ENCODE data around the gene TNFRSF4.

The TNFRSF4 gene

GRCh38 chr1:1169429-1170214, 44.3 kb downstream of the TNFRSF4 start:
- DNase-seq (ENCODE audit: low read depth) = no peak

DNA sequence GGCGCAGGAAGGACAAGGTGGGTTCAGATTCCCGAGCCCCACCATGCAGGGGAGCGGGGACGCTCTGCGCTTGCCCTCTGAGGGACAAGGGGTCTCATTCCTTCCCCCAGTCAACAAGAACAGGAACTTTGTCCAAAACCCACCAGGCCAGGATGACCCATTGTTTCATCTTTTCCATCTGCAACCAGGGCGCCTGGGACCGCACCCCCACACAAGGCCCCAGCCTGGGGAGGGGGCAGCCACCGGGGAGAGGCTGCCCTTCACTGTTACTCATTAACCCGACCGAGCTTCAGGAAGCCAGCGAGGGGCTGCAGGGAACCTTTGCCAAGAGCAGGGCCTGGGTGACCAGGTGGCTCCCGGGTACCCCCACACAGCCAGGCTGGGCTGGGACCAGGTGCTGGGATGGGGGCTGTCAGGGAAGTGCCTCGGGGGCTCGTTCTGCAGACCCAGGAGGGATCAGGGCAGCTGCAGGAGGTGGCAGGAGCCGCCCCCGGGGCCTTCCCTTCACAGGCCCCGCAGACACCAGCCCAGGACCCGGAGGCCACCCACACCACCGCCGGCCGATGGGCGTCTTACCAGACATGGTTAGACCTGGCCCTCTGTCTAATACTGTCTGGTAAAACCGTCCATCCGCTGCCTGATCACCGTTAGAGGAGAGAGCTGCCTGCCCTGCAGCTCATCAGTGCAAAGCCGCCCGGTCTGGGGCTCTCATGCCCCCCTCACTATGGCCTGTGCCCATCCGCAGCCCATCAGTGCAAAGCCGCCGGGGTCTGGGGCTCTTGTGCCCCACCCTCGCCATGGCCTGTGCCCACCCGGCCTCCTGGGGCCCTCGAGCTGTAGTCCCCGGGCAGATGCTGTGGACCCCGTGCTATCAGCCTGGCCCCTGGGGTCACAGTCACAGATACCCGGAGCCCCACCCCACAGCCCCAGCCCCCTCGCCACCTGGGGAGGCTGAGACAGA, 45.2 kb downstream of the TNFRSF4 start:
- DNase-seq (ENCODE audit: low read depth) = no peak

GRCh38 chr1:1167841-1168450, 46.0 kb downstream of the TNFRSF4 start:
- no peak for DNase-seq (ENCODE audit: low read depth)

DNA sequence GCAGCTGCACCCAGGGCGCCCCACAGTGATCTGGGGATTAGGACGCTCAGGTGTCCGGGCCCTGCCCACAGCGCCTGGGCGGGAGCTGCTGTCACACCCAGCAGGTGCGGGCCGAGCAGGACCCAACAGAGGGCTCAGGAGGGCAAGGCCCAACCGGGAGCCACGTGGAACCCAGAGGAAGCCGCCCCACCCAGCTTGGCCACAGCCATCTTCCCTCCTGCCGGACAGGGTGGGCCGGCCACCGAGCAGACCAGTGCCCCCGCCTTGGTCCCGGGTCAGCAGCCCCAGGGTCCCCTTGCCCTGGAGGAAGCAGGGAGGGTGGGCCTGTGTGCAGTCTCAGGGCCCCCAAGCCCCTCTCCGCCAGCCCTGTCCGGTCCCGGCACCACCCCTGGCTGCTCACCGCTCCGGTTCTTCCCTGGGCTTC, 46.5 kb downstream of the TNFRSF4 start:
- DNase-seq (ENCODE audit: low read depth) = no peak

- no peak for DNase-seq (ENCODE audit: low read depth)
These were observed 47.1 kb downstream of the TNFRSF4 start for GRCh38 chr1:1166642-1167397.

- no peak for DNase-seq (ENCODE audit: low read depth)
These were observed 48.0 kb downstream of the TNFRSF4 start for GRCh38 chr1:1165900-1166421.

DNA sequence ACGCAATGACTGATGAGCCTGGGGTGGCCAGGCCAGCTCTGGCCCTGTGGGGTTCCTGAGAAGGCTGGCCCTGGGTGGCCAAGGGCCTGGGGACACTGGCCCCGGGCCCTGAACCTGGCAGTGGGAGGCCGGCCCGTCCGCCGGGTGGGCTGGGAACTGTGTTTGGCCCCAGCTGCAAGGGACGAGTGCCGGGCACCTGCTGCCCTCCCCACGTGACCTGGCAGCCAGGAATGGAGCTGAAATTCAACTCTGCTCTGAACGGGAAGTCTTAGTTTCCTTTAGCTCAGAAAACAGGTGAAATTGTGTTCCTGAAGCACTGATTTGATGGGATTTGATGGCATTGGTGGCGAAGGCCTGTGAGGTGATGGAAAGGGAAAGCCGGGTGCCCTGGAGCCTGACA, 48.5 kb downstream of the TNFRSF4 start:
- no peak for DNase-seq (ENCODE audit: low read depth)

- no peak for DNase-seq (ENCODE audit: low read depth)
These were observed 49.1 kb downstream of the TNFRSF4 start for GRCh38 chr1:1164701-1165451.

GRCh38 chr1:1164361-1164700, 49.6 kb downstream of the TNFRSF4 start:
- DNase-seq (ENCODE audit: low read depth) = no peak

GRCh38 chr1:1163538-1164070, 50.3 kb downstream of the TNFRSF4 start:
- no peak for DNase-seq (ENCODE audit: low read depth)

GRCh38 chr1:1162597-1163537, 51.1 kb downstream of the TNFRSF4 start:
- no peak for DNase-seq (ENCODE audit: low read depth)

DNA sequence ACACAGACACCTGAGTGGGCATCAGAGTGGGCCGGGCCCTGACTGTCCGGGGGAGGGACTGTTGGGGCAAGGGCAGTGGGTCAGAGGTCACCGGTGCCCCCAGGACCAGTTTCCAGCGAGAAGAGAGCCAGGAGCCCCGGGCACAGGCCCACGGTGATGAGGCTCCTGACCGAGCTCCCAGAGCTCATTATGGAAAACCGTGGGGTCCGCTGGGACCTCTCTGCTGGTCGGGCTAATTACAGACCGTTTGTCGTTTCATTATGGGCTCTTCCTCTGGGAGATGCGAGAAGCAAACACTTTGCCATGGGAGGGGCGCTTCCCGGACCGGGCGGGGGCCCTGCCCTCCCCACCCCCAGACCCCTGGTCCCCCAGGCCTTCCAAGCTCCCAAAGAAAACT, 52.3 kb downstream of the TNFRSF4 start:
- DNase-seq (ENCODE audit: low read depth) = no peak

Data from activated T-cell treated with anti-CD3 and anti-CD28 coated beads for 1 hour (primary cell).